ENCODE measurements around the gene ASIP.
"Not testable (repeated sequence)": the region's sequence is repeated elsewhere in the genome, so short reads cannot be mapped to it uniquely, and the experiment has no call there.

Gene ASIP

DNA sequence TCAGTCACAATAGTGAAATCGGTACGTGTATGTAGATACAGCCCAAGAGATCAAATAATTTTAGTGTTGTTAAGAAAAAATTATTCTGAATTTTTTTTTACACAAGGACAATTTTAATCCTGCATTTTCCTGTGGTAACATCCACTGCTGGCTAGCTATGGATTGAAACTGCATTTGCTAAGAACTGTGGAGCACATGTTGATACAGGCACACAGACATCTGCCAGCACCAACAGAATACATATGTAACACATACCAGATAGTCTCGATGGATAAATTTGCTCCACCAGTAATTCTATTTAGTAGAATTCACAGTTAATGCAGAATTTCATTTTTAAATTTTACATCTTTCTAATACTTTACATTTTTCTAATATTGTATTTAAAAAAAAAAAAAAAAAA is 2.2 kb downstream of the ASIP start:
- no peak for DNase-seq

GRCh38 chr20:34246126-34246626 is 5.0 kb downstream of the ASIP start:
- no peak for DNase-seq

DNA sequence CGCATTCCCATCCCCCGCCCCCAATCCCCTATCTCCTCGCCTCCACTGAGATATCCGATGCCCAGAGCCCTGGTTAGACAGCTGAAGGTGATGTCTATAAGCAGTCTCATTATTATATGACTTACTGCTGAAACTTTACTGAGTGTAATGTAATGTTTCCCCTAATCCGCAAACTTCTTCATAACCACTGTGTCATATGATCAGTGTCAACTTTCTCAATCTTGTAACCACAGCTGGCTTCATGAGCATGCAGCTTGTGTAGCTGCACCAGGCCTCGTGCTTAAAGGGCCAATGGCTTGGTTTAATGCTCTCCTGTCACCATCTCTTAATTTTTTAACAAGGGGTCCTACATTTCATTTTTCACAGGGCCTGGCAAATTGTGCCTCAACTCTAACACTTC is 8.1 kb downstream of the ASIP start:
- DNase-seq: no peak

DNA sequence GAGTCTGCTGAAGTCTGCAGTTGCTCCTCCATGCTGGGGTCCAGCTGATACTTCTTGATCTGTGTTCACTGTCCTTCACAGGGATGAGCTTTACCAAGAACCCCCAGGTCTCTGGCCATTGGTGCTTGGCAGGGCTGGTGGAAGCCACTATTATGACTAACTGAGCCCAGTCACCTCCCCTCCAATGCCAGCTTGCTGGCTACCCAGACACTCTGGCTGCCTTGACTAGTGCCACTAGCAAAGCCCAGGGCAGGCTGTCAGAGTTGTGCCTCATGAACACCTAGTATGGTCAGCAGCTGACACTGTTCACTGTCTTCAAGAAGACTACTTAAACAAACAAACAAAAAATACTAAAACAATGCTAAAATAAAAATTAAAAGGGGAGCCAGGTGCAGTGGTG is 8.8 kb downstream of the ASIP start:
- no peak for DNase-seq

DNA sequence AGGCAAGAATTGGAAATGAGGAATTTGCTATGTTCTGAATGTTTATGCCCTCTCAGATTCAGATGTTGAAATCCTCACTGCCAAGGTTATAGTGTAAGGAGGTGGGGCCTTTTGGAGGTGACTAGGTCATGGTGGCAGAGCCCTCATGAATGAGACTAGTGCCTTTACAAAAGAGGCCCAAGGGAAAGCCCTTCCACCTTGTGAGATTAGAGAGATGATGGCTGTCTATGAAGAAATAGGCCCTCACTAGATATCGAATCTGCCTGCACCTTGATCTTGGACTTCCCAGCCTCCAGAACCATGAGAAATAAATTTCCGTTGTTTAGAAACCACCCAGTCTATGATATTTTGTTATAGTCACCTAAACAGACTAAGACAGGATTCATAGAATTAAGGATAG is 10.4 kb downstream of the ASIP start:
- no peak for DNase-seq

DNA sequence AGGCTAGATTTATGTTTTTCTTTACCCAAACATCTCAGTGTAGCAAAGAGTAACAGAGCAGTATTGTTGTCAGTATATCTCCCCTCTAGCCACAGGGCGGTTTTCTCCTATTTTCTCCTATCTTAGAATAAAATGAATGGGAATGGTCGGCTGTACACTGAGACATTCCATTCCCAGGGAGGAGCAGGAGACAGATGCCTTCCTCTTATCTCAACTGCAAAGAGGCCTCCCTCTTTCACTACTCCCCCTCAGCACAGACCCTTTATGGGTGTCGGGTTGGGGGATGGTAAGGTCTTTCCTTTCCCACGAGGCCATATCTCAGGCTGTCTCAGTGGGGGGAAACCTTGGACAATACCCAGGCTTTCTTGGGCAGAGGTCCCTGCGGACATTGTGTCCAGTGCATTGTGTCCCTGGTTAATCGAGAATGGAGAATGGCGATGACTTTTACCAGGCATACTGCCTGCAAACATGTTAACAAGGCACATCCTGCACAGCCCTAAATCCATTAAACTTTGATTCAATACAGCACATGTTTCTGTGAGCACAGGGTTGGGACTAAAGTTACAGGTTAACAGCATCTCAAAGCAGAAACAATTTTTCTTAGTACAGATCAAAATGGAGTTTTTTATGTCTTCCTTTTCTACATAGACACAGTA is 11.3 kb downstream of the ASIP start:
- DNase-seq: not testable (repeated sequence)

- no peak for DNase-seq
Measured at GRCh38 chr20:34254979-34255378, 13.8 kb downstream of the ASIP start.

DNA sequence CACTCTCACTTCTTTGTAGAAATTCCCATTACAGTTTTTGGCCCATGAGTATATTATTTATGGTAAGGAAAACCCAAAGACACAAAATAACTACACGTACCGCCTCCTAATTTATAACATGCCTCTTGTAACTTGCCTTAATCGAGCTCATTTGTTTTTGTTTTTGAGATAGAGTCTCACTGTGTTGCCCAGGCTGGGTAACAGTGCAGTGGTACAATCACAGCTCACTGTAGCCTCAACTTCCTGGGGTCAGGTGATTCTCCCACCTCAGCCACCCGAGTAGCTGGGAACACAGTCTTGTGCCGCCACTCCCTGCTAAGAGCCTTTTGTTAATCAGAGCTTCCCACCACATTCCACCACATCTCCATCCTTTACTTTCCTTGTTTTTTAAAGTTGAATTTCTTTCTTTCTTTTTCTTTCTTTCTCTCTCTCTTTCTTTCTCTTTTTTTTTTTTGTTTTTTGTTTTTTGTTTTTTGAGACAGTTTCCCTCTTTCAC is 15.5 kb downstream of the ASIP start:
- DNase-seq: no peak

GRCh38 chr20:34260208-34260942 is 19.2 kb downstream of the ASIP start:
- DNase-seq: no peak

DNA sequence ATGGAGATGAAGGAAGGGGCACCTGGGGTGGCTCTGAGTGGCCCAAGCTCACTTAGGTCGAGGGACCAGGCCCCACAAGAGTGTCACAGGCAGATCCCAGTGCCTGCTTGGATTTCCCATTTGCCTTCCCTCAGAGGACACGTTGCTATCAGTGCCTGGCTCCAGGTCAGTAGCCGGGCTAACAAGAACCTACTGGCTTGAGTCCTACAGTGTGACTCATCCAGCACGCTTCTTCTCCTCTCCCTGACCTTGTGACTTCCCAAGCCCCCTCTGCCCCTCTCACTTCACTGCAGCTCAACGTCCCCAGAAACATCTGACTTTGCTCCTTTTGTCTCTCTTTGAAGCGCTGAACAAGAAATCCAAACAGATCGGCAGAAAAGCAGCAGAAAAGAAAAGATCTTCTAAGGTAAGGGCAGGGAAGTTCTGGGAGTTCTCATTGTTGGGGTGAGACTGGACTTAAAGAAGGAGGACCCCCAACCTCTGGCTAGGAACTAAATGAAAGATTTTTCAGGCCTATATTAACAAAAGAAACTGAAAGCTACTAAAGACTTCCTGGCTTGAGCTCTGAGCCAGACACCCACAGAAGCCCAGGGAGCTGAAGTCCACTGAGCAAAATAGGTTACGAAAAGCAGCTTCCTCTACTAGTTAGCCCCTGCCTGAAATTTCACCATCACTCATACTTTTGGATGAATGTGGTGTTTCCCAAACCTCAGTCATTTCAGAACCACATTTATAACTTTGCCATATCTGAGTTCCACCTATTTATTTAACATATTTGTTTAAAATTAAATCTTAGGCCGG is 21.5 kb downstream of the ASIP start:
- DNase-seq: no peak

DNA sequence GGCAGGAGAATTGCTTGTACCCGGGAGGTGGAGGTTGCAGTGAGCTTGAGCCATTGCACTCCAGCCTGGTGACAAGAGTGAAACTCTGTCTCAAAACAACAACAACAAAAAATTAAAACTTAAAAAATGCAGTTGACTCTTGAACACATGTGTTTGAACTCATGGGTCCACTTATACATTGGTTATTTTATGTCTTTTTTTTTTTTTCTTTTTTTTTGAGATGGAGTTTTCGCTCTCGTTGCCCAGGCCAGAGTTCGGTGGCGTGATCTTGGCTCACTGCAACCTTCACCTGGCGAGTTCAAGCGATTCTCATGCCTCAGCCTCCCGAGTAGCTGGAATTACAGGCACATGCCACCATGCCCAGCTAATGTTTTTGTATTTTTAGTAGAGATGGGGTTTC is 22.2 kb downstream of the ASIP start:
- DNase-seq: not testable (repeated sequence)

GRCh38 chr20:34264141-34264540 is 22.9 kb downstream of the ASIP start:
- DNase-seq: no peak

- no peak for DNase-seq
Measured at GRCh38 chr20:34268145-34268544, 26.9 kb downstream of the ASIP start.

GRCh38 chr20:34268851-34269636 is 27.8 kb downstream of the ASIP start:
- DNase-seq: peak; percentile 30

GRCh38 chr20:34269996-34270627 is 28.9 kb downstream of the ASIP start:
- DNase-seq: no peak

GRCh38 chr20:34271956-34272355 is 30.7 kb downstream of the ASIP start:
- no peak for DNase-seq

DNA sequence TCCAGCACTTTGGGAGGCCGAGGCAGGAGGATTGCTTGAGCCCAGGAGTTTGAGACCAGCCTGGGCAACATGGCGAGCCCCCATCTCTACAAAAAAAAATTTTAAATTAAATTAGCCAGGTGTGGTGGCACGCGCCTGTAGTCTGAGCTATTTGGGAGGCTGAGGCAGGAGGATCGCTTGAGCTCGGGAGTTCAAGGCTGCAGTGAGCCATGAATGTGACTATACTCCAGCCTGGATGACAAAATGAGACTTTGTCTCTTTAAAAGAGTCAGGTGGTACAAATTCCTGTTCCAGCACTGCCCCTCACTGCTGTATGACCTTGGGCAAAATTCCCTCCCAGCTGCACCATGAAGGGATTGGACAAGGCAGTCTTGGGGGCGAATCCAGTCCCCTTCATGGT is 33.5 kb downstream of the ASIP start:
- no peak for DNase-seq

DNA sequence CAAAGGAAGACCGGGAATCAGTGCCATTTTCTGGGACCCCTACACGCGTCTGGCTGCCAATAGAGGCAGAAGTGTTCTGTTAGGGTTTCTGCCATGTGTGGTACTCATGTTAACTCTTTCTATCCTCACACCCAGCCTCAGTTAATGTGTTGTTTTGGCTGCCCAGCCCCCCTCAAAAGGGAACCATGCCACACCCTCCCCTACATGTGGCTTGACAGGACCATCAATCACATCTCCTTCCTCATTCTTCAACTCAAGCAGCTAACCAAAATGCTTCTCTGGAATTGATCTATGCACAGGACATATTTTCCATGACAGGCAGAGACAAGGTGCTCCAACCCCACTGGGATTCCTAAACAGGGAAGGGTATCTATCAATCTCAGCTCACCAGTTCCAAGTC is 40.0 kb downstream of the ASIP start:
- no peak for DNase-seq

GRCh38 chr20:34282041-34282440 is 40.8 kb downstream of the ASIP start:
- no peak for DNase-seq

GRCh38 chr20:34283844-34284243 is 42.6 kb downstream of the ASIP start:
- DNase-seq: no peak

- DNase-seq: no peak
Measured at GRCh38 chr20:34285450-34285849, 44.2 kb downstream of the ASIP start.

DNA sequence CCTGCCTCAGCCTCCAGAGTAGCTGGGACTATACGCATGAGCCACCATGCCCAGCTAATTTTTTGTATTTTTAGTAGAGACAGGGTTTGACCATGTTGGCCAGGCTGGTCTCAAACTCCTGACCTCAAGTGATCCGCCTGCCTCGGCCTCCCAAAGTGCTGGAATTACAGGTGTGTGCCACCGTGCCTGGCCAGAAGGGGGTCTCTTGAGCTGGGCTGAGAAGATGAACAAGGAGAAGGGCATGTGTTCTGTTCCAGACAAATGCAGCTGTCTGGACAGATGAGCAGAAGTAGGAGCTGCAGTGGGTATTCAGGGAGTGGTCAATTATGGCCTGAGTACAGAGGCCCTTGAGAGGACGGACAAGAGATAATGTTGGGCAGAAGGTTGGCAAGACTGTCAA is 46.3 kb downstream of the ASIP start:
- not testable (repeated sequence) for DNase-seq
